Measurements from ENCODE around the gene TMEFF1.

GRCh38 chr9:100485196-100485595 lies 12.2 kb downstream of the TMEFF1 start:
- TF ChIP-seq CTCF (IDR thresholded peaks at IDR 0.05): no peak
- no peak for TF ChIP-seq POLR2AphosphoS5 (IDR thresholded peaks at IDR 0.05)
- no peak for TF ChIP-seq POLR2A (IDR thresholded peaks at IDR 0.05)

All from prostate gland (tissue), 2 donors.